ENCODE results near the gene ACSL1.

DNA sequence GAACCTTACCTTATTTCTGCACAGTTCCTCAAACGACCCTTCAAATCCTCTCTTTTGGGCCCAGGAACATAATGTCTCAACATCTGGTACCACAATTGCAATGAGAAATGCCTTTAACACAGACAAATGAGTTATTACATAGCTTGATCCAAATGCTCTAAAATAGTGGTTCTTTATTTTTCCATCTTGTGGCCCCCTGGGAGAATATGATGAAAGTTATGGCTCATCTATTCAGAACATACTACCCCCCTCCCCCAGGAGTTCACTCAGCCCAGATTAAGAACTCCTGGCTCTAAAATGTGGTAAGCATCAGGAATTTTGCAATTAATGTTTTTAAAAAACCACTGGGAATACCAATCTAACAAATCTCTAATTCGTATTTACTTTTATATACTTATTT is 68.0 kb downstream of the ACSL1 start:
- TF ChIP-seq, protein P1, sequence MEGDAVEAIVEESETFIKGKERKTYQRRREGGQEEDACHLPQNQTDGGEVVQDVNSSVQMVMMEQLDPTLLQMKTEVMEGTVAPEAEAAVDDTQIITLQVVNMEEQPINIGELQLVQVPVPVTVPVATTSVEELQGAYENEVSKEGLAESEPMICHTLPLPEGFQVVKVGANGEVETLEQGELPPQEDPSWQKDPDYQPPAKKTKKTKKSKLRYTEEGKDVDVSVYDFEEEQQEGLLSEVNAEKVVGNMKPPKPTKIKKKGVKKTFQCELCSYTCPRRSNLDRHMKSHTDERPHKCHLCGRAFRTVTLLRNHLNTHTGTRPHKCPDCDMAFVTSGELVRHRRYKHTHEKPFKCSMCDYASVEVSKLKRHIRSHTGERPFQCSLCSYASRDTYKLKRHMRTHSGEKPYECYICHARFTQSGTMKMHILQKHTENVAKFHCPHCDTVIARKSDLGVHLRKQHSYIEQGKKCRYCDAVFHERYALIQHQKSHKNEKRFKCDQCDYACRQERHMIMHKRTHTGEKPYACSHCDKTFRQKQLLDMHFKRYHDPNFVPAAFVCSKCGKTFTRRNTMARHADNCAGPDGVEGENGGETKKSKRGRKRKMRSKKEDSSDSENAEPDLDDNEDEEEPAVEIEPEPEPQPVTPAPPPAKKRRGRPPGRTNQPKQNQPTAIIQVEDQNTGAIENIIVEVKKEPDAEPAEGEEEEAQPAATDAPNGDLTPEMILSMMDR (IDR thresholded peaks at IDR 0.05; ENCODE audit: low read depth, low read length): no peak
- no peak for TF ChIP-seq EZH2phosphoT487 (IDR thresholded peaks at IDR 0.05; ENCODE audit: low read depth)

All from OCI-LY3 (cell line).